IPS-15b (cell line): ENCODE results near the gene ARHGAP42.

Source experiments
- H3K27me3 ChIP-seq: one replicate; pipeline ENCODE4 v1.6.1; 2013; ENCODE audit warnings: low read length; ENCODE audit not compliant: control insufficient read depth, insufficient read depth
- H3K36me3 ChIP-seq: one replicate; pipeline ENCODE4 v1.6.1; 2013; ENCODE audit warnings: low read length; ENCODE audit not compliant: control insufficient read depth, insufficient read depth
- H3K4me1 ChIP-seq: one replicate; pipeline ENCODE4 v1.6.1; 2013; ENCODE audit warnings: mild to moderate bottlenecking, low read length; ENCODE audit not compliant: control insufficient read depth, insufficient read depth
- H3K4me3 ChIP-seq: one replicate; pipeline ENCODE4 v1.5.1; 2013; ENCODE audit warnings: low read depth, low read length
- H3K9ac ChIP-seq: one replicate; pipeline ENCODE4 v1.6.1; 2013; ENCODE audit warnings: low read depth, mild to moderate bottlenecking, low read length
- H3K9me3 ChIP-seq: one replicate; pipeline ENCODE4 v1.6.1; 2013; ENCODE audit warnings: mild to moderate bottlenecking, low read length; ENCODE audit not compliant: control insufficient read depth, insufficient read depth

ARHGAP42 gene

DNA sequence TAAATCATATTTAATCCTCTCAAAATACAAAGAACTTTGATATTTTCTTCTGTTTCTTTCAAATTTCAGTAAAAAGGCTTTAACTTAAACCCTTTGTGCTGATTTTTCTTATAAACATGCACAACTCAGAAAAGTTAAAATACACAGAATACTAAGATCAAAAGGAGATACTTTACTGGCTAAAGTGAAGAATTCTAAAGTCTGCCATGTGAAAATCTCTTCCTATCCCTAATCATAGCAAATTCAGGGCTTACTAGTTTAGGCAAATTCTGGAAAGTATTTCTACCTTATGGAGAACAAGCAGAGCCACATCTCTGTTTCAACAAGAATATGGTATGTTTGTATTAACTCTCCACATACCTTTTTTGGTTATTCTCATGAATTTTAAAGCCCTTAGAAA, 345.9 kb downstream of the ARHGAP42 start:
- no peaks in the 10 kb centered on the region for H3K4me1 ChIP-seq
- no peaks in the 10 kb centered on the region for H3K9me3 ChIP-seq
- H3K4me3 ChIP-seq: no peak overlapping the region
- no peaks in the 10 kb centered on the region for H3K36me3 ChIP-seq
- H3K27me3 ChIP-seq: no peaks in the 10 kb centered on the region
- H3K9ac ChIP-seq: no peak overlapping the region

DNA sequence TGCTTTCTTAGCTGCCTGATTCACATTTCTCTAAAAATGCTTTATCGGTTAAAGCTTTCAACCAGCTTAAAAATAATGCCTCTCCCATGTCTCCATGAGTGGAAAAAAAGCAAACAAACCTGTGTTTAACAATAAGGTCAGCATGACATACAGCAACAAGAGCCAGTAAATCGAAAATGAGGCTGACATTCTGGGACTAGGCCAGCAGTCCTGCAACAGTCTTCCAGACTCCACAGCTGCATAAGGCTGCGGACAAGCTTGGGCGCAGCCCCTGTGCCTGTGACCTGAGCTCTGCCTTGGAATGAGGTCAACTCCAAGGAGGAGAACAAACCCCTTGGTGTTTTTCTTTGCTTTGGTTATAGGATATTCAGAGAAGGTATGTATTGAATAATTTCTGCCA, 347.0 kb downstream of the ARHGAP42 start:
- Histone ChIP-seq H3K4me3 (no peak overlapping the region), H3K36me3 (no peaks in the 10 kb centered on the region), H3K9ac (no peak overlapping the region), H3K9me3 (no peaks in the 10 kb centered on the region), H3K4me1 (no peaks in the 10 kb centered on the region), H3K27me3 (no peaks in the 10 kb centered on the region)

DNA sequence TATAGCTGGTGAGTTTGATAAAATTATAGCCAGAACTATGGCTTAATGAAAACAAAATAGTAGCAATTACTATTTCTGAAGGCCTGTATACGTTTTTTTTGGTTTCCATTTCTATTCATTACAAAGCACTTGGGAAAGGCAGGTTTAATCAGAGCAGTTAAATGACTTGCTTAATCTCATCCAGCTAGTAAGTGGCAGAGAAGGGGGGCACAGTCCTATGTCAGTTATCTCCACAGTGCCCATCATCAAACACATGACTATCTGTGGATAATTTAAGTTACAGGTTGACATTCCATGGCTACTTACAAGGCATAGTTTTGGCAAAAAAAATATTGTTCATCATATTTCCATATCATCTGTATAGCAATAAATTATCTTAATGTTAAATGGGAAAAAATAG, 348.8 kb downstream of the ARHGAP42 start:
- H3K9ac ChIP-seq: no peak overlapping the region
- no peaks in the 10 kb centered on the region for H3K27me3 ChIP-seq
- no peaks in the 10 kb centered on the region for H3K36me3 ChIP-seq
- no peaks in the 10 kb centered on the region for H3K4me1 ChIP-seq
- H3K9me3 ChIP-seq: no peaks in the 10 kb centered on the region
- no peak overlapping the region for H3K4me3 ChIP-seq
